ENCODE measurements around the gene PLAC1.

The PLAC1 gene

GRCh38 chrX:134608153-134608552, 50.1 kb downstream of the PLAC1 start:
- H3K27me3 ChIP-seq: no peaks in the 10 kb centered on the region
- TF ChIP-seq CTCF (IDR thresholded peaks at IDR 0.05; ENCODE audit: low read depth, low read length): no peak
- H3K4me3 ChIP-seq (ENCODE audit: low read depth, low read length): no peak overlapping the region
- no peaks in the 10 kb centered on the region for H3K9me3 ChIP-seq
- no peaks in the 10 kb centered on the region for H3K36me3 ChIP-seq
- H3K4me1 ChIP-seq: no peaks in the 10 kb centered on the region
- DNase-seq: no peak

DNA sequence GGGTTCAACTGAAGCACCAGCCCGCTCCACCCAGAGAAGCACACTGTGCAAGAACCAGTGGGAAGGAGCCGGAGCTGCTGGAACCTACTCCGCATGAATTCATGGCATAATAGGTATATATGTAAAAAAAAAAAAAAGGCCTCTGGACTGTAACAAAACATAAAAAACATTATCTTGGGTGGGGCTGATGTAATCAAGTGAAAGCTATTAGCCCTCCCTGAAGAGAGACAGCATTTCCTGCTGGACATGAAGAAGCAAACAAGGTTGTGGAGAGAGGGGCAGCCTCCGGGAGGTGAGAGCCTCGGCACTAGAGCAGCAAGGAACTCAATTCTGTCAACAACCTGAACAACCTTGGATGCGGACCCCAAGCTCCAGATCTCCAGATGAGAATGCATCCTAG, 50.7 kb downstream of the PLAC1 start:
- DNase-seq: no peak
- Histone ChIP-seq H3K27me3 (no peaks in the 10 kb centered on the region), H3K36me3 (no peaks in the 10 kb centered on the region), H3K4me1 (no peaks in the 10 kb centered on the region), H3K4me3 (ENCODE audit: low read depth, low read length) (no peak overlapping the region), H3K9me3 (no peaks in the 10 kb centered on the region)
- no peak for TF ChIP-seq CTCF (IDR thresholded peaks at IDR 0.05; ENCODE audit: low read depth, low read length)

DNA sequence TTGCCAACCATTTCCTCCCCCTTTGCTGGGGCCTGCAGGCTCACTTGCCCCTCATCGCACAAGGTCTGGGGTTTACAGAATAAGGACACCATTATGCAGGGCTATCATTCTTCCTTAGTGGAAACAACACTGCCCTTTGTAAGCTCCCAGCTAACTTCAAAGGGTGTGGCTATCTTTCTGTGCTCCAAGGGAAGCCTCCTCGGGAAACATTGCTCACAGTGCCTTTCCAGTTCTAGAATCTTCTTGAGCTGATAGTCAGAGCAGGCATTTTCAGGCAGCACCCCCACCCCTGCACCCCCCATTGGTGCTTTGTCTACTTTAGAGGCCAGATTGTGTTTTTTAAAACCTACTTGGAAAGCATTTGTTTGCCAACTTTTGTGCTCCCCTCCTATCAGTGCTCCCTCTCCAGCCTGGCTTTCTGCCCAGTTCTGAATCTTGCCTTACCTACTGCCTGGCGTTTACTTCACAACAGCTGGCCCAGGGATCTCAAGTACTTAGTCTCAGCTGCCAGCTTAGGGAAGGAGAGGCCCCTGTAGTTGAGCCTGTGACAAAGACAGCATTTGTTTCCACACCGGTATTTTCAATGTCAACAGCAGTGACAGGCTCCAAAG, 53.5 kb downstream of the PLAC1 start:
- Histone ChIP-seq H3K4me1 (no peaks in the 10 kb centered on the region), H3K36me3 (no peaks in the 10 kb centered on the region), H3K4me3 (ENCODE audit: low read depth, low read length) (no peak overlapping the region), H3K27me3 (no peaks in the 10 kb centered on the region), H3K9me3 (no peaks in the 10 kb centered on the region)
- DNase-seq: peak; percentile 9
- no peak for TF ChIP-seq CTCF (IDR thresholded peaks at IDR 0.05; ENCODE audit: low read depth, low read length)

DNA sequence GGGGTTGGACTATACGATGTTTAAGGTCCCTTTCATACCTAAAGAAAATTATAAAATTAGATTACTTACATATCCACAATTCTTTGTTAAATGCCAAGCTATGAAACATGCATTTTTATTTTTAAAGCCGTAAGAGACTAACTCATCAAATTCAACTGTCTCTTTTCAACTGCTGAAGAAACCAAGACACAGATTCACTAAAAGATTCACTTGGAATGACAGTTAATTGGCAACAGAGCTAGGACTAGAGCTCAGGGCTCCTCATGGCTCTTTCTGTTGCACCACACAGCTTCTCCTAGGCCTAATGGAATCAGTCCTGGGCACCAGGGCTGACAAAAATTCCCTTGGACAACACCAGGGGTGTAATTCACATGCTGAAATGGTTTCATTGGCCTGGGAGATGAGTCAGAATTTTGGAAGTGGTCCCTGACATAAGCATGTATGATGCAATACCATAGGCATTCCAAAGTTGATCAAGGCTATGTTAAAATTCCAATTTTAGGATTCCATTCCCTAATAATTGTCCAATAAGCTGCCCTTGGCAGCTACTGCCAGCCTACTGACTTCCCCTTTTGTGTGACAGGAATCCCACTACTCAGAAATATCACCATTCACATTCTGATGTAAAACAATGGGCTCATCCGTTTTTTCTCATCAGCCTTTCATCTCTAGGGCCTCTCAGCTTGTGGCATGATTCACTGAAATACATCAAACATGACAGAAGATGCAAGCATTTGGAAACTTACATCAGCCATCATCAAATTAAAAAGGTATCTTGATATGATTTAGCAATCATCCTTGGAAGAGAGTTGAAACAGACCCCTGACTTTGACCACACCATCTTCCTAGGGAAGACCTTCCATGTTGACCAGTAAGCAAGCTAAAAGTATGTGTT, 54.2 kb downstream of the PLAC1 start:
- no peak for TF ChIP-seq CTCF (IDR thresholded peaks at IDR 0.05; ENCODE audit: low read depth, low read length)
- DNase-seq: no peak
- H3K27me3 ChIP-seq: no peaks in the 10 kb centered on the region

GRCh38 chrX:134602410-134602809, 55.9 kb downstream of the PLAC1 start:
- DNase-seq: no peak
- Histone ChIP-seq H3K36me3 (no peaks in the 10 kb centered on the region), H3K4me3 (ENCODE audit: low read depth, low read length) (no peak overlapping the region), H3K27me3 (no peaks in the 10 kb centered on the region), H3K4me1 (no peaks in the 10 kb centered on the region), H3K9me3 (no peaks in the 10 kb centered on the region)
- TF ChIP-seq CTCF (IDR thresholded peaks at IDR 0.05; ENCODE audit: low read depth, low read length): no peak

More for the DNA sequence above, 54.2 kb downstream of the PLAC1 start:
- Histone ChIP-seq H3K36me3 (no peaks in the 10 kb centered on the region), H3K4me1 (no peaks in the 10 kb centered on the region), H3K9me3 (no peaks in the 10 kb centered on the region), H3K4me3 (ENCODE audit: low read depth, low read length) (no peak overlapping the region)

- Histone ChIP-seq H3K9me3 (no peaks in the 10 kb centered on the region), H3K4me3 (ENCODE audit: low read depth, low read length) (no peak overlapping the region), H3K27me3 (no peaks in the 10 kb centered on the region), H3K36me3 (no peaks in the 10 kb centered on the region), H3K4me1 (no peaks in the 10 kb centered on the region)
- no peak for TF ChIP-seq CTCF (IDR thresholded peaks at IDR 0.05; ENCODE audit: low read depth, low read length)
- DNase-seq: no peak
Observed at GRCh38 chrX:134601240-134601765, 57.0 kb downstream of the PLAC1 start.
